Inflammatory macrophage (primary cell): ENCODE results near the gene PIP5K1B.

ENCODE experiments used
- DNase-seq, 2 donors: peaks; one replicate each; pipeline ENCODE4 v3.0.0-alpha.2; 2020 to 2022

PIP5K1B gene

GRCh38 chr9:68998385-68998784, 293.3 kb downstream of the PIP5K1B start:
- DNase-seq = no peak

DNA sequence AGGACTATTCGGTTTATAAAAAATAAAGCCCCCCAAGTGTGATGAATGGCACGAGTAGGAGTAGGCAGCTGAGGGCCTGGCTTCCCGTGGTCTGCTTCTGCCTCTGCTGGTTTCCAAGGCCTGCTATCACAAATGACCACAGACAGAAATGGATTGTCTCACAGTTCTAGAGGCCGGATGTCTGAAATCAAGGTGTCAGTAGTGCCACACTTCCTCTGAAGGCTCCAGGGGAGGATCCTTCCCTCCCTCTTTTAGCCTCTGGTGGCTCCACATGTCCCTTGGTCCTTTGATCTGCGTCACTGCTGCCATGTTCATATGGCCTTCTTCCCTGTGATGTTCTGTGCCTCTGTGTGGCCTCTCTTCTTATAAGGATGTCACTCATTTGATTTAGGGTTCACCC, 293.8 kb downstream of the PIP5K1B start:
- DNase-seq = no peak

GRCh38 chr9:68999393-69000105, 294.5 kb downstream of the PIP5K1B start:
- DNase-seq = peak; percentile 84 to 87

DNA sequence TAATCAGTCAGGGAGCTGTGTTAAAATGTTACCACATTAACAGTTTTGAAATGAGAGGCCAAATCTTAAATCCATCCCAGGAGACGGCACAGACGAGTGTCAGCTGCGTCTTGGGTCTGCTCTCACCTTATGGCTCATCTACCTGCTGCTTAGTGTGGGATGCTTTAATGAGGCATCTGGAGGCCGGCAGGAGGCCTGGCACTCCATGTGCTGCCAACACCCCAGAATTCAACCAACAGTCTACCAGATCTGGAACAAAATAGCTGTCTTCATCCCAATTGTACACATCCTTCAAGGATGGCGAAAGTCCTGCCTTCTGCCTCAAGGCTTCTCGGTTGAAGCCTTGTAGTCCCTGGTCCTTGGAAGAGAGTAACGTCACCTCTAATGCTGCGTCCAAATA, 296.9 kb downstream of the PIP5K1B start:
- DNase-seq = no peak

- DNase-seq = no peak
Observed at GRCh38 chr9:69003051-69003450, 298.0 kb downstream of the PIP5K1B start.

DNA sequence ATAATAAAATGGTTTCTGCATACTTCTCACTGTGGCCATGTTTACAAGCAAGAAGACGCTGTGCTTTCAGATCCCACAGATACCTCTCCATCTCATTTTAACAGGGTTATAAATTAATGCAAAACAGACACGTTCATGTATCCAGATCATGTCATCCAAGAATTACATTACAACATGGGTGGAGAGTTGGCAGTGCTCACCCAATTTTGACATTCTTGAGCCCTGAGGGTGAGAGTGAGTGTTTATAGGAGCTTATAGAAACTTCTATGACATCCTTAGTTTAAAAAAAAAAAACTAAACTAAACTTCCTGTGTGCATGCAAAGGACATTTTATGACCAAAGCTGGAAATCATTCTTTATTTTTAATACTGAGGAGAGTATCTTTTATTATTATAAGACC, 299.8 kb downstream of the PIP5K1B start:
- no peak for DNase-seq

- DNase-seq = no peak
Observed at GRCh38 chr9:69009708-69010107, 304.7 kb downstream of the PIP5K1B start.

DNA sequence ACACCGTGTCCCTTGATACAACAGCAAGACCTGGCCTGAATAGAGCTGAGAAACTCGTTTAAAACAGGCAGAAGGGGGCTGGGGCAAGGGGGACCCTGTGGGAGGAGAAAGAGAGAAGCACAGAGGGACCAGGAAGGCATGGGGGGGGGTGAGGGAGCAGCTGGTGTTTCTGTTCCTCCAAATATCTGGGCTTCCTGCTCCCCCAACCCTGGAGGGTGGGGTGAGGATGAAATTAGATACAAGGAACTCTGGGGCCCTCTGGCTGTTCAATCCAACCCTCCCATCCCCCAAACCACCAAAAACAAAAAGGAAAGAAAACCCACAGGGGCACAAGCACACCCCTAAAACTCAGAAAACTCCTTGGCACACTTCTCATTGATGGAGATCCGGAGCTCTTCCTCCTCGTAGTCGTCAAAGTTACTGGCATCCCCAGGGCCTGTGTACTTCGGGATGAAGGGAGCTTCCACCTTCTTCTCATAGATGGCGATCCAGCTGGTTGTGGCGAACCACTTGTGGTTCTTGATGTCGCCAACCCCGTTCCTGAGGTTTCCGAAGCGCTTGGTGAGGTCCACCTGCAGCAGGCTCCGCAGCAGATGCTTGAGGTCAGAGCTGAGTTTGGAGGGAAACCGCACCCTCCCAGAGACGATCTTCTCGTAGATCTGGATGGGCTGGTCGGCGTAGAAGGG, 307.8 kb downstream of the PIP5K1B start:
- no peak for DNase-seq

DNA sequence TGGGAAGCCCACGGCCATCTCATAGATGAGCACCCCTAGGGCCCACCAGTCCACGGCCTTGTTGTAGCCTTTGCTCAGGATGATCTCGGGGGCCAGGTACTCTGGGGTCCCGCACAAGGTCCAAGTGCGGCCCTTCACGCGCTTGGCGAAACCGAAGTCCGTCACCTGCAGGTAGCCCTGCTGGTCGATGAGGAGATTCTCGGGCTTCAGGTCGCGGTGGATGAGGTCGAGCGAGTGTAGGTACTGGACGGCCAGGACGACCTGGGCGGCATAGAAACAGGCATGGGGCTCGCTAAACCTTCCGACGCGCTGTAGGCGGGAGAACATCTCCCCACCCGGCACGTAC, 308.3 kb downstream of the PIP5K1B start:
- DNase-seq = no peak

DNA sequence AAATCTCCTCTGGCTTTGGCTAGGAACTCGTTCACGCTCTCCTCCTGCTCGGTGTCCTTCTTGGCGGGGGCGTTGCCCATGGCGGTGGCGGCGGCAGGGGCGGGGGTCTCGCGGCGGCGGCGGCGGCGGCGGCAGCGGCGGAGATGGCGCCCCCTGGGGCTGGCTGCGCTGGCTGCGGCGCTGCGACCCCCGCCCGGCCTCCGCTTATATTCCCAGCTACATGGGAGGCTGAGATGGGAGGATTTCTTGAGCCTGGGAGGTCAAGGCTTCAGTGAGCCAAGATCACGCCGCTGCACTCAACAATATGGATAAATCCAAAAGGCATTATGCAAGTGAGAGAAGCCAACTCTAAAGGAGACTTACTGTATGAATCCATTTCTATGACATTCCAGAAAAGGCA, 309.0 kb downstream of the PIP5K1B start, which contains the start of gene PRKACG:
Gene PRKACG, minus strand, starts transcription at position 101 of the 400 bp plus-strand sequence. Its CDS starts 21 bp downstream, at position 80.
- no peak for DNase-seq

DNA sequence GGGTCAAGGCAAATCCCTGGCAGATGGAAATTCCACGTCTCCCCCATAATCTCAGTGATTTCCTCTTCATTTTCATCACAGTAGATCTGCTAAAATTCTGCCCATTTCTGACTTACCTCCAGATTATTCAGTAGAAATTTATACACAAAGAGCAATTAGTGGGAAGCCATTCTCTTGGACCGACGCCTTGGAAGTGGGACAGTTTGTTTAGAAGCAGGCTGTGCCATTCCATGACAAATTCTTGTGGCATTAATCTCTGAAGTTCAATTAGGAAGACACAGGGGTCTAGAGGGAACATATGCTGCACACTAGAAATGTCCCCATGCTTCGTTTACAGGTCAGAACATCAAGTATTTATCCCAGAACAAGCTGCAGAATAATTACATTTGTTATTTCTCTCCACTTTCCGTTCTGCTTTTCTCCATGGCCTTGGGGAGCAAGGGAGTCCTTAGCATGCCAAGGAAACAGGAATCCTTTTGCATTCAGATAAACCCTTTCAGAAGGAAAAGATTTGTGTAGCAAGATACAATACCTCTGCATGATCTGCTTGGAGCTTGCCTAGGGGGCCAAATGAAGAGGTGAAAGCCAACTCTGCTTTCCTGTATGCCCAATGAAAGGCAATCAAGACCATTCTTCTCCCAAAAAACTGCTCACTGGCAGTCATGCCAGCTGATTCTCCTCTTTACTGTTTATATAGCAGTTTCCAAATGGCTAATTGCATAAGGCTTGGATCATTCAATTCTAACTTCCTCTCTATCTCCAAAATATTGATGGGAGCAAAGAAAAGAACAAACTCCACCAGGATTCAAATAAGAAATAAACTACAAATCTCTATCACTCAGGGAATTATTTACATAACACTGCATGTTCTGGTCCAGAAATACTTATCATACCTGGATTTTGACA, 311.4 kb downstream of the PIP5K1B start:
- DNase-seq = no peak

- DNase-seq = peak in 1 of 2 donors; percentile 23
Observed at GRCh38 chr9:69018737-69019136, 313.7 kb downstream of the PIP5K1B start.

- no peak for DNase-seq
Observed at GRCh38 chr9:69019808-69020207, 314.8 kb downstream of the PIP5K1B start.

DNA sequence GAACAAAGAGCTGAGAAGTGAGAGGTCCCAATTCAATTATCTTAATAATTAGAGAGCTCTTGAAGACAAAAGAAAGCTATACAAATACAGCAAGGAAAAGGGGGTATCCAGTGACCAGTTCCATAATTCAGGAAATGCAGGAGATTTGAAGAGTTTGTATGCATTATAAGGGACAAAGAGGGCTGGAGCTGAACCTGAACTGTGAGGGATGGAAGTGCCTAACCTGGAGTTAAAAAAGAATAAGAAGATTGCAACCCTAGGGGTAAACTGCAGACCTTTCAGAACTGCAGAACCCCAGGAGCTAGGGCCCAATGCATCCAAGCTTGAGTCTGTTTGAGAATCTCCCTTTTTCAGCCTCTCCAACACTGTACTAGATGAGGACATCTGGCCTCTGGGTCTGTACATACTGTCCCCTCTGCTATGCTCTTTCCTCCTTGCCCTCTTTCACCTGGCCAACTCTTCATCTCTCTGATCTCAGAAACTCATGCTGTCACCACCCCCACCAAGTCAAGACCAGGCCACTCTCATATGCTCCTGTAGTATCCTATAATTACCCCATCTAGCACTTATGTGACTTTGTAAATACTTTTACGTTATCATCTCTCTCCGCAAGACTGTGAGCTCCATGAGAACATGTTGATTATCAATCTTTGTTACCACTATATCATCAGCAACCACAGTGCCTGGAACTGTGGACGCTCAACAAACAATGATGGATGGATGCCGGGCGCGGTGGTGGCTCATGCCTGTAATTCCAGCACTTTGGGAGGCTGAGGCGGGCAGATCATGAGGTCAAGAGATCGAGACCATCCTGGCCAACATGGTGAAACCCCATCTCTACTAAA, 315.5 kb downstream of the PIP5K1B start:
- no peak for DNase-seq

- no peak for DNase-seq
Observed at GRCh38 chr9:69023650-69024049, 318.6 kb downstream of the PIP5K1B start.

- peak; percentile 54 to 59 for DNase-seq
Observed at GRCh38 chr9:69027355-69028097, 322.5 kb downstream of the PIP5K1B start.

DNA sequence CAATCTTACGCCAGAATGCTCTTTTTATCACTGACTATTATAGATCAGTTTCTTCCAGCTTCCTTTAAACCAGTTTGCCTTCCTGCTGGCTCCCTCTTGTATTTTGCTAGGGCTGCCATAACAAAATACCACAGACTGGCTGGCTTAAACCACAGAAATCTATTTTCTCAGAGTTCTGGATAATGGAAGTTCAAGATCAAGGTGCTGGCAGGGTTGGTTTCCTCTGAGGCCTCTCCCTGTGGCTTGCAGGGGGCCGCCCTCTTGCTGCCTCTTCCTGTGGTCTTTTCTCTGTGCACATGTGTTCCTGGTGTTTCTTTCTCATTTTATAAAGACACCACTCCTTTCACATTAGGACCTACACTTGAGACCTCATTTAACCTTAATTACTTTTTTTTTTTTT, 323.7 kb downstream of the PIP5K1B start:
- DNase-seq = no peak

DNA sequence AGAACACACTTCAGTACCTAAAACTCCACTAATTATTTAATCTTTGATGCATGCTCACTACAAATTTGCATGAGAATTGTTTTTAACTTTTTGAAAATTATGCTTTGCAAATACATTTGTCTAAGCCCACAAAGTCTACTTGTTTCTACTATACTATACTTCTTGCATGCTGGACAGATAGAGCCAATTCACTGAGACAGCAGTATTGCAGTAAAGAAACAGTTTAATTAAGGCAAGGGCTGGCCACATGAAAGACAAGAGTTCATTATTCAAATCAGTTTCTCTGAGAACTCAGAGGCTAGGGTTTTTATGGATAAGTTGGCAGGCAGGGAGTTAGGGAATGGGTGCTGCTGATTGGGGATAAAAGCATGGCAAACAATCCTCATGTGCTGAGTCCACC, 324.5 kb downstream of the PIP5K1B start:
- DNase-seq = no peak

- DNase-seq = peak in 1 of 2 donors; percentile 9
Observed at GRCh38 chr9:69030851-69031645, 326.0 kb downstream of the PIP5K1B start.

GRCh38 chr9:69034071-69034470, 329.0 kb downstream of the PIP5K1B start:
- DNase-seq = no peak
